ENCODE measurements around the gene CCR8.

DNA sequence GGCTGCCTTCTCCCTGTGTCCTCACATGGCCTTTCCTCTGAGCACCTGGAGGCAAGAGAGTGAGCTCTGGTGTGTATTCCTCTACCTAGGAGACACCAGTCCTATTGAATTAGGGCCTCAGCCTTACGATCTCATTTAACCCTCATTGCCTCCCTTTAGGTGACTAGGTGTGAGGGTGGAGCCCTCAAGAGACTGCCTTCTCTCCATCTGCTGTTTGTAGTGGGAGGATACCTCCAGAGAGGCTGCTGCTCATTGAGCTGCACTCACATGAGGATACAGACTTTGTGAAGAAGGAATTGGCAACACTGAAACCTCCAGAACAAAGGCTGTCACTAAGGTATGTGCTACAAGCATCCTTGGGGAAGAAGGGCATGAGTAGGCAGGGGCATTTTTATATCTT is at the start of gene CCR8:
- TF ChIP-seq, protein P1, sequence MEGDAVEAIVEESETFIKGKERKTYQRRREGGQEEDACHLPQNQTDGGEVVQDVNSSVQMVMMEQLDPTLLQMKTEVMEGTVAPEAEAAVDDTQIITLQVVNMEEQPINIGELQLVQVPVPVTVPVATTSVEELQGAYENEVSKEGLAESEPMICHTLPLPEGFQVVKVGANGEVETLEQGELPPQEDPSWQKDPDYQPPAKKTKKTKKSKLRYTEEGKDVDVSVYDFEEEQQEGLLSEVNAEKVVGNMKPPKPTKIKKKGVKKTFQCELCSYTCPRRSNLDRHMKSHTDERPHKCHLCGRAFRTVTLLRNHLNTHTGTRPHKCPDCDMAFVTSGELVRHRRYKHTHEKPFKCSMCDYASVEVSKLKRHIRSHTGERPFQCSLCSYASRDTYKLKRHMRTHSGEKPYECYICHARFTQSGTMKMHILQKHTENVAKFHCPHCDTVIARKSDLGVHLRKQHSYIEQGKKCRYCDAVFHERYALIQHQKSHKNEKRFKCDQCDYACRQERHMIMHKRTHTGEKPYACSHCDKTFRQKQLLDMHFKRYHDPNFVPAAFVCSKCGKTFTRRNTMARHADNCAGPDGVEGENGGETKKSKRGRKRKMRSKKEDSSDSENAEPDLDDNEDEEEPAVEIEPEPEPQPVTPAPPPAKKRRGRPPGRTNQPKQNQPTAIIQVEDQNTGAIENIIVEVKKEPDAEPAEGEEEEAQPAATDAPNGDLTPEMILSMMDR (IDR thresholded peaks at IDR 0.05): no peak
- TF ChIP-seq ZFX (IDR thresholded peaks at IDR 0.05; ENCODE audit: borderline replicate concordance): no peak

Data from 22Rv1 (cell line).